NCI-H1930 (cell line): ENCODE measurements around the gene KATNIP.

ENCODE experiments used
- DNase-seq, 2 experiments: peaks; one replicate each; lab custom pipeline; 2025; lab: John Stamatoyannopoulos, UW

KATNIP gene

GRCh38 chr16:27583634-27584033, 33.7 kb downstream of the KATNIP start:
- DNase-seq: no peak

GRCh38 chr16:27585200-27585599, 35.3 kb downstream of the KATNIP start:
- no peak for DNase-seq

- no peak for DNase-seq
These were observed 36.8 kb downstream of the KATNIP start for GRCh38 chr16:27586711-27587110.

GRCh38 chr16:27588057-27588456, 38.1 kb downstream of the KATNIP start:
- DNase-seq: no peak

GRCh38 chr16:27591837-27592236, 41.9 kb downstream of the KATNIP start:
- DNase-seq: no peak

- DNase-seq: no peak
These were observed 45.5 kb downstream of the KATNIP start for GRCh38 chr16:27595475-27595874.

GRCh38 chr16:27595993-27596392, 46.0 kb downstream of the KATNIP start:
- no peak for DNase-seq

- DNase-seq: no peak
These were observed 46.5 kb downstream of the KATNIP start for GRCh38 chr16:27596411-27596810.

GRCh38 chr16:27597361-27597760, 47.4 kb downstream of the KATNIP start:
- no peak for DNase-seq

GRCh38 chr16:27598220-27598619, 48.3 kb downstream of the KATNIP start:
- DNase-seq: no peak

- DNase-seq: no peak
These were observed 49.1 kb downstream of the KATNIP start for GRCh38 chr16:27598931-27599565.

- DNase-seq: no peak
These were observed 49.7 kb downstream of the KATNIP start for GRCh38 chr16:27599606-27600005.
